GM18505 (cell line): ENCODE results near the gene USP24.
A peak's percentile ranks its signal among the peaks of the same experiment; 100 is the strongest.
"Not testable (repeated sequence)": the region's sequence is repeated elsewhere in the genome, so short reads cannot be mapped to it uniquely, and the experiment has no call there.

ENCODE experiments used
- ATAC-seq: cut with Tn5 transposase; IDR thresholded peaks from one replicate; pipeline ENCODE4 v1.9.1; 2021; ENCODE audit not compliant: unreplicated experiment
- POLR2A ChIP-seq: IDR thresholded peaks from 4 replicates; pipeline ENCODE4 v1.6.1; 2011; ENCODE audit warnings: borderline replicate concordance; ENCODE audit not compliant: insufficient read depth, insufficient read length; ENCODE audit errors: extremely low read depth

The USP24 gene

GRCh38 chr1:55129194-55129728, 85.9 kb downstream of the USP24 start:
- no peak for TF ChIP-seq POLR2A
- no peak for ATAC-seq

GRCh38 chr1:55128418-55128995, 86.7 kb downstream of the USP24 start:
- no peak for TF ChIP-seq POLR2A
- no peak for ATAC-seq

- no peak for TF ChIP-seq POLR2A
- peak; percentile 53 for ATAC-seq
Measured at GRCh38 chr1:55127827-55128343, 87.3 kb downstream of the USP24 start.

GRCh38 chr1:55124470-55124869, 90.7 kb downstream of the USP24 start:
- no peak for TF ChIP-seq POLR2A
- no peak for ATAC-seq

- no peak for TF ChIP-seq POLR2A
- no peak for ATAC-seq
Measured at GRCh38 chr1:55120538-55120937, 94.6 kb downstream of the USP24 start.

- ATAC-seq = no peak
- no peak for TF ChIP-seq POLR2A
Measured at GRCh38 chr1:55118651-55119329, 96.4 kb downstream of the USP24 start.

GRCh38 chr1:55117941-55118340, 97.2 kb downstream of the USP24 start:
- no peak for TF ChIP-seq POLR2A

GRCh38 chr1:55109005-55109404, 106.2 kb downstream of the USP24 start:
- ATAC-seq = not testable (repeated sequence)

More at GRCh38 chr1:55117941-55118340, 97.2 kb downstream of the USP24 start:
- no peak for ATAC-seq

GRCh38 chr1:55107101-55107500, 108.1 kb downstream of the USP24 start:
- no peak for TF ChIP-seq POLR2A
- ATAC-seq = no peak

GRCh38 chr1:55103891-55104290, 111.3 kb downstream of the USP24 start:
- no peak for ATAC-seq
- TF ChIP-seq POLR2A = no peak

- ATAC-seq = no peak
- no peak for TF ChIP-seq POLR2A
Measured at GRCh38 chr1:55095095-55095494, 120.1 kb downstream of the USP24 start.

GRCh38 chr1:55092475-55092874, 122.7 kb downstream of the USP24 start:
- ATAC-seq = no peak

GRCh38 chr1:55089683-55090082, 125.5 kb downstream of the USP24 start:
- ATAC-seq = no peak
- TF ChIP-seq POLR2A = no peak

More at GRCh38 chr1:55092475-55092874, 122.7 kb downstream of the USP24 start:
- TF ChIP-seq POLR2A = no peak

GRCh38 chr1:55088413-55088812, 126.8 kb downstream of the USP24 start:
- no peak for TF ChIP-seq POLR2A
- no peak for ATAC-seq
